DLD1 (cell line): Measurements from ENCODE around the gene IL16.
"Not testable (repeated sequence)": the region's sequence is repeated elsewhere in the genome, so short reads cannot be mapped to it uniquely, and the experiment has no call there.

Experiments
- in situ Hi-C: cut with HindIII; loops from 2 replicates; pipeline ENCODE4 v1.10.0; 2017; ENCODE audit warnings: low sequenced_read_pairs

The IL16 gene

GRCh38 chr15:81199031-81199779 is 2.5 kb downstream of the IL16 start:
- in situ Hi-C loops: no loop called here

GRCh38 chr15:81206018-81206417 is 9.3 kb downstream of the IL16 start:
- in situ Hi-C loops: no loop called here

DNA sequence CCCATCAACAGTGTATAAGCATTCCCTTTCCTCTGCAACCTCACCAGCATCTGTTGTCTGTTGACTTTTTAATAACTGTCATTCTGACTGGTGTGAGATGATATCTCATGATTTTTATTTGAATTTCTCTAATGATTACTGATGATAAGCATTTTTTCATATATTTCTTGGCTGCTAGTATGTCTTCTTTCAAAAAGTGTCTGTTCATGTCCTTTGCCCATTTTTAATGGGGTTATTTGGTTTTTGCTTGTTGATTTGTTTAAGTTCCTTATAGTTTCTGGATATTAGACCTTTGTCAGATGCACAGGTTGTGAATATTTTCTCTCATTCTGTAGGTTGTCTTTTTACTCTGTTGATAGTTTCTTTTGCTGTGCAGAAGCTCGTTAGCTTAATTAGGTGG is 11.3 kb downstream of the IL16 start:
- in situ Hi-C loops: not testable (repeated sequence)

- in situ Hi-C loops: no loop called here
These were observed 13.0 kb downstream of the IL16 start for GRCh38 chr15:81209635-81210034.

DNA sequence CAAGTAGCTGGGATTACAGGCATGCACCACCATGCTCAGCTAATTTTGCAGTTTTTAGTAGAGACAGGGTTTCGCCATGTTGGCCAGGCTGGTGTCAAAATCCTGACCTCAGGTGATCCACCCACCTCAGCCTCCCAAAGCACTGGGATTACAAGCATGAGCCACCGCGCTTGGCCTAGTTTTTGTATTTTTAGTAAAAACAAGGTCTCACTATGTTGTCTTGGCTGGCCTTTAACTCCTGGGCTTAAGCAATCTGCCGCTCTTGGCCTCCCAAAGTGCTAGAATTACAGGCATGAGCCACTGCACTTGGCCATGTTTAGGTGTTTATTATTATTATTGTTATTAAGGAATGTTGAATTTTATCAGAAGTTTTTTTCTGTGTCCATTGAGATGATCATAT is 14.7 kb downstream of the IL16 start:
- in situ Hi-C loops: no loop called here

GRCh38 chr15:81213982-81214381 is 17.3 kb downstream of the IL16 start:
- in situ Hi-C loops: no loop called here

DNA sequence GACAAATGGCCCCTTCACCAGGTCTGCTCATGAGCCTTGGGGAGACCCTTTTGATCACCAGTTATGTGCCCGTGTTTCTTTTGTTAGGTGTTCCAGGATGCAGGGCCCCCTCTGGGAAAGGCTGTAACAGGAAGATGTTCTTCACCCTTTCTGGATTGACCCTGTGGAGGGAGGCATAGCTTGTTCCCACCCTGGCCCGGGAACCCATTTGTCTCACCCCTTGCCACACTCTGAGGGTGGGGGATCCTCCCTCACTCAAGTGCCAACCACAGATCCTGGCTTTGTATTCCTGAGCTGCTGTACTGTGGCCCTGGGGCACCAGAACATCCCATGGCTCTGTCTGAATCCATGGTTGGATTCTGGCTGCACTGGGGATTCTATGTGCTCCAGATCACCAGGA is 18.9 kb downstream of the IL16 start:
- in situ Hi-C loops: no loop called here

GRCh38 chr15:81215983-81216382 is 19.3 kb downstream of the IL16 start:
- in situ Hi-C loops: no loop called here

GRCh38 chr15:81216422-81216821 is 19.7 kb downstream of the IL16 start:
- in situ Hi-C loops: no loop called here

DNA sequence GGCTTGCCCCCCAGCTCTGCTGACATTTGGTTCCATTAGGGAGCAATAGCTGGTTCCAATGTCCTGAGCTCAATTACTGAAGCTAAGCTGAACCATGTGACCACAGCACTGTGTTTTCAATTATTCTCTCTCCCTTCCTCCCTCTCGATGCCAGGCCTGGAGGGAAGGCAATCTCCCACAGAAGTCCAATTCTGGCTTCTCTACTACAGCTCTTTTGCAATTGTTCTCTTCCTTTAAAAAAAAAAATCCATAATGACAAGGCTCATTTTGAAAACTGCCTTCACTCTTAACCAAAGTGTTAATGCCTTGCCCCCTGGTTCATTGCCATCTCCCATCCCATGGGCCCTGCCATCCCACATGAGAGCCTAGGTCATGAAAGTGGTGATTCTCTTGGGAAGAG is 24.8 kb downstream of the IL16 start:
- in situ Hi-C loops: no loop called here

DNA sequence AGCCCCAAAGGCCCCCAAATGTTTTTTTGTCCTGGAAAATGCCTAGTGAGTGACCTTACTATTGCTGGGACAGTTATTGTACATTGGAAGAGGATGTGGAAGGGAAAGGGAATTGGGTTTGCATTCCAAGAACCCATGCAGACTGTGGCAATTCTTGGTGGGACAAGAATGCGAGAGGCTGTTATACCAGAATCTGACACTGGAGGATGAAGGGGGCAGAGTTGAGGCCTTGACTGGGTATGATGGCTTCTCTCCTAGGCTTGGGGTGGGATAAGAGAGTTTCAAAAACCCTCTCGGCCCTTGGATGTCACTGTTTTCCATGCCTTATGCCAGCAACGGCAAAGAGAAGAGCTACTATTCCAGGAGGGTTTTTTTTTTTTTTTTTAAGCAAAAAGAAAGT is 25.3 kb downstream of the IL16 start:
- in situ Hi-C loops: no loop called here

GRCh38 chr15:81223346-81223971 is 26.8 kb downstream of the IL16 start:
- in situ Hi-C loops: no loop called here

DNA sequence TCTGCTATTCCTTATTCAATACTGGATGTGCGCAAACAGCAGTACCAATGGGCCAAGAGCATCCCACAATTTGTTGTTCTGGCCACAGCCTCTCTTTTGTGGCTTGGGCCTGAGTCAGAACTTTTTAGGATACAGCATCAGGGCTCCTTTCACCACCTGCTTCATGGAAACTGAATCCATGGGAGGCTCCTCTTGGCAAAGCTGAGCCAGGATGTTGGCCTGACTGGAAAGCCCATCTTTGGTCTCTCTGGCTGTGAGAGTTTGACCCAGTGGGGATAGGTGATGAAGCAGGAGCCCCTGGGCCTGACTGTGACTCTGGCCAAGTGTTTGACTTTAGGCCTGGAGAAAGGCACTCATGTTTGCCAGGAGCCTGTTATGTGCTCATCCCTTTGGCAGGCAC is 27.6 kb downstream of the IL16 start:
- in situ Hi-C loops: no loop called here

DNA sequence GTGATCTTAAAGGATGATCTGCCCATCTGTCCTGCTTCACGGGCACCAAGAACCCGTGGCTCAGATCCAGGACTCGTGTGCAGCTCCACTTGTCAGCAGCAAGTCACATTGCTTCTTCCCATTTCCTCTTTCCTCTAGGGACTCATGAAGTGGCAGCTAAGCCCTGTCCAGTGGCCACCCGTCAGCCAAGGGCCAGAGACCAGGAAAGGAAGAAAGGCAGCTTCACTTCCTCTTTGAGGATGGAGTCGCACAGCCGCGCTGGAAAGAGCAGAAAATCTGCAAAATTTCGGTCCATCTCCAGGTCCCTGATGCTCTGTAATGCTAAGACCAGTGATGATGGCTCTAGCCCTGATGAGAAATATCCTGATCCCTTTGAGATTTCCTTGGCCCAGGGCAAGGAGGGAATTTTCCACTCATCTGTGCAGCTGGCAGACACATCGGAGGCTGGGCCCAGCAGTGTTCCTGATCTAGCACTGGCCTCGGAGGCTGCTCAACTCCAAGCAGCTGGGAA is 28.5 kb downstream of the IL16 start:
- in situ Hi-C loops: no loop called here

- in situ Hi-C loops: no loop called here
These were observed 31.0 kb downstream of the IL16 start for GRCh38 chr15:81227716-81228115.

- in situ Hi-C loops: no loop called here
These were observed 32.9 kb downstream of the IL16 start for GRCh38 chr15:81229586-81229985.

- in situ Hi-C loops: loop anchor here (10.0 kb wide), 1 partner anchor 191 kb away; no protein-coding TSS in a partner anchor
These were observed 38.8 kb downstream of the IL16 start for GRCh38 chr15:81235276-81236123.

DNA sequence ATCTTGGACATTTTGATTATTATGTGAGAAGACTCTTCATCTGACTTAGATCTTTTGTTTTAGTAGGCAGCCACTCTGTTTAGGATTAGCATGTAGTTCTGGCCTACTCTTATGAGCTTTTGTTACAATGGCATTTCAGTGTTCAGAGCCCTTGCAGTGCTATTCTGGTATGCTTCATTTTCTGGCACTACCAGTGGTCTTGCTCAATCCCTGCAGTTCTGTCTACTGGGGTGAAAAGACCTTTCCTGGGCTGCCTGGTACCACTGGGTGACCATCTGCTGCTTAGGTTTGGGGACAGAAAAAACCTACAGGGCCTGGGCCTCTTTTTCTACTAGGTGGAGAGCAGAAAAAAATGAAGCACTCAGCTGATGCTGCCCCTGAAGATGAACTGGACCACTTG is 42.5 kb downstream of the IL16 start:
- in situ Hi-C loops: loop anchor here (10.0 kb wide), 1 partner anchor 194 kb away; no protein-coding TSS in a partner anchor

- in situ Hi-C loops: no loop called here
These were observed 46.1 kb downstream of the IL16 start for GRCh38 chr15:81242778-81243177.

- in situ Hi-C loops: no loop called here
These were observed 47.6 kb downstream of the IL16 start for GRCh38 chr15:81244306-81244705.

DNA sequence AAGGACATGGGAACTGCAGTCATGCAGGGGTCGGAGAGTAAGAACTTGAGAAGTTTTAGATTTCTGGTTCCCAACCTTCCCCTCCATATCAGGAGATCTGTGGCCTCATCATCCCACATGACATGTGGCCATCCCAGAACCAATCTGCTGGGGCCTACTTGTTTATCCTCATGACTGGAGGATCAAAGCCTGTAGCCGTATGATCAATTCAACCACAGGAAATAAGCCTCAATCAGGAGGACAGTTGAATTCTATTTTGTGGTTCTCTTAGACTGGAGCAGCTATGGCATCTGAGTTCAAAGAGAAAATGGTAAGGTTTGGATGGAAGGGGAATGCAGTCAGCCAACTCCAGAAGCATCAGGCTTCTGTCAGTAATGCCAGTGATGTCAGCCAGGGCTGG is 57.2 kb downstream of the IL16 start:
- in situ Hi-C loops: no loop called here
